HG03565 (cell line): ENCODE results near the gene CYTIP.
"Not testable (repeated sequence)": the region's sequence is repeated elsewhere in the genome, so short reads cannot be mapped to it uniquely, and the experiment has no call there.

Experiments used
- ATAC-seq: cut with Tn5 transposase; IDR thresholded peaks from one replicate; pipeline ENCODE4 v1.9.1; 2021; ENCODE audit warnings: mild to moderate bottlenecking, moderate library complexity; ENCODE audit not compliant: unreplicated experiment

The CYTIP gene

DNA sequence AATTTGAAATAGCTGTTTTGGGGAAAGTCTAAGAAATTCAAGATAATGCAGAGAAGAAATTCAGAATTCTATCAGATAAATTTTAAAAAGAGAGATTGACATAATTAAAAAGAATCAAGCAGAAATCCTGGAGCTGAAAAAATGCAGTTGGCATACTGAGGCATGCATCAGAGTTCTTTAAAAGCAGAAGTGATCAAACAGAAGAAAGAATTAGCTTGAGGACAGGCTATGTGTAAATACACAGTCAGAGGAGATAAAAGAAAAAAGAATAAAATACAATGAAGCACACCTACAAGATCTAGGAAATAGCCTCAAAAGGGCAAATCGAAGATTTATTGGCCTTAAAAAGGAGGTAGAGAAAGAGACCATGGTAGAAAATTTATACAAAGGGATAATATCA, 57.1 kb downstream of the CYTIP start:
- no peak for ATAC-seq

DNA sequence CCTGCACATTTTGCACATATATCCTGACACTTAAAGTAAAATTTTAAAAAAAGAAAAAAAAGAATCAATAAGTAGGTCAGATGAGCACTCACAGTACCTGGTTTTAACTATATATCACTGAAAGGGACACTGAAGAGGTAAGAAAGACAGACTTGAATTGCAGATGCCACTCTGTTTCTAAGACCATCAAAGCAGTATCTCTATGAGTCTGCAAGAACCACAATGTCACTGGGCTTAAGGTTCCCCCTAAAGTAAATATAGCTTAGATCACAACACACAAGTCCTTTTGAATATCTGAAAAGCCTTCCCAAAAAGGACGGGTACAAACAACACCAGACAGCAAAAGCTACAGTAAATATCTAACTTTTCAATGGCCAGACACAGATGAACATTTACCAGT, 57.6 kb downstream of the CYTIP start:
- no peak for ATAC-seq

DNA sequence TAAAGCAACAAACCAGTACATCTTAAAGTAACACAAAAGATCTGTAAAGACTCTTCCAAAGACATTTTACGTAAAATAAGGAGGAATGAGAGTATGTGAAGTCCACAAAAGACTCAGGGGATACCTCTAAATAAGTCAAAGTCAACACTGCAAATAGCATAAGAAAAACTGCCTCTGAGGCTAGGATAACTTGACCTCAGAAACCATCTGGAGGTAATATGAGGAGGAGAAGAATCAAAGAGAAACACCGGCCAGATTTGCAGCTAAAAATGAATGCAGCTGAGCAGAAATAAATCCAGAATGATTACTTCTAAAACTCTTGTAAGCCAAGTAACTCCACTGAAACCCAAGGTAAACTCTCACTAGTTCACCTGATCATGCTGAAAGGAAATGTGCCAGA, 66.0 kb downstream of the CYTIP start:
- no peak for ATAC-seq

DNA sequence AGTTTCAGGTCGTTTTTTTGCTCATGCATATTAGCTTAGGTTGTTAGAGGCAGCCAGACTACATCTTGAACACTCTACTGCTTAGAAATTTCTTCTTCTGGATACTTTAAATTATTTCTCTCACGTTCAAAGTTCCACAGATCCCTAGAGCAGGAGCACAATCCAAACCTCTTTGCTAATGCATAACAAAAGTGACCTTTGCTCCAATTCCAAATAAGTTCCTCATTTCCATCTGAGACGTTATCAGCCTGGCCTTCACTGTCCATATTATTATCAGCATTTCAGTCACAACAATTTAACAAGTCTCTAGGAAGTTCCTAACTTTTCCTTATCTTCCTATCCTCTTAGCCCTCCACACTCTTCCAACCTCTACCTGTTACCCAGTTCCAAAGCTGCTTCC, 67.8 kb downstream of the CYTIP start:
- no peak for ATAC-seq

GRCh38 chr2:157375384-157375783, 68.5 kb downstream of the CYTIP start:
- no peak for ATAC-seq

DNA sequence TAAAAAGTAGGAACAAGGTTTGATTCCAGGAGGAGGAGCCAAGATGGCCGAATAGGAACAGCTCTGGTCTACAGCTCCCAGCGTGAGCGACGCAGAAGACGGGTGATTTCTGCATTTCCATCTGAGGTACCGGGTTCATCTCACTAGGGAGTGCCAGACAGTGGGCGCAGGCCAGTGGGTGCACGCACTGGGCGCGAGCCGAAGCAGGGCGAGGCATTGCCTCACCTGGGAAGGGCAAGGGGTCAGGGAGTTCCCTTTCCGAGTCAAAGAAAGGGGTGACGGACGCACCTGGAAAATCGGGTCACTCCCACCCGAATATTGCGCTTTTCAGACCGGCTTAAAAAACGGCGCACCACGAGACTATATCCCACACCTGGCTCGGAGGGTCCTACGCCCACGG, 75.4 kb downstream of the CYTIP start:
- not testable (repeated sequence) for ATAC-seq

DNA sequence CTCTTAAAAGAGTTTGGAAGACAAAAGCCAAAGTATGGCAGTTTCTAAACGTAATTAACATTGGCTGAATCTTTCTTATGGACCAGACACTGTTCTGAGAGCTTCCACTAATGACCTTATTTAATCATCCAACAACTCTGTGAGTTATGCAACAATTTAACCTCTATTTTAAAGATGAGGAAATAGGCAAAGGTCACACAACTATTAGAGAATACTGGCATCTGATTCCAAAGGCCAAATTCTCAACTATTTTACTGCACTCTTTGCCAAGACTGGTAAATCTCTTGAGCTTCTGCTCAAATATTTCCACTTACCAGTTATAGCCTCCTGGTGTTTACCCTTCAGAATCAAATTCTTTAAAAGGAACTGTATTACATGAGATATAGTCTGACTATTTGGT, 76.2 kb downstream of the CYTIP start:
- no peak for ATAC-seq
